GM12891 (cell line): ENCODE results near the gene FIGNL2.

Experiments used
- DNase-seq: peaks from one replicate; pipeline ENCODE4 v3.0.0; 2011; ENCODE audit warnings: low spot score; ENCODE audit not compliant: insufficient read length
- FAIRE-seq: peaks from 2 replicates; lab custom pipeline; 2011; peaks lifted over from hg19 to GRCh38; lab: Jason Lieb, UNC
- PAX5 ChIP-seq: IDR thresholded peaks from 2 replicates; pipeline ENCODE4 v1.6.1; 2011; ENCODE audit warnings: low read length, moderate library complexity, mild to moderate bottlenecking; ENCODE audit not compliant: insufficient read depth, severe bottlenecking
- POLR2A ChIP-seq: IDR thresholded peaks from 2 replicates; pipeline ENCODE4 v1.6.1; 2011; ENCODE audit warnings: low read depth, low read length, control low read depth
- POLR2AphosphoS5 ChIP-seq: IDR thresholded peaks from 2 replicates; pipeline ENCODE4 v1.6.1; 2011; ENCODE audit warnings: low read depth, low read length, control low read depth
- POU2F2 ChIP-seq: IDR thresholded peaks from 2 replicates; pipeline ENCODE4 v1.6.1; 2011; ENCODE audit warnings: low read depth, mild to moderate bottlenecking, control low read depth, low read length, moderate library complexity
- SPI1 ChIP-seq: IDR thresholded peaks from 2 replicates; pipeline ENCODE4 v1.6.1; 2011; ENCODE audit warnings: low read depth, low read length, control low read depth
- TAF1 ChIP-seq: IDR thresholded peaks from 2 replicates; pipeline ENCODE4 v1.6.1; 2011; ENCODE audit warnings: low read depth, low read length, control low read depth

Gene FIGNL2

DNA sequence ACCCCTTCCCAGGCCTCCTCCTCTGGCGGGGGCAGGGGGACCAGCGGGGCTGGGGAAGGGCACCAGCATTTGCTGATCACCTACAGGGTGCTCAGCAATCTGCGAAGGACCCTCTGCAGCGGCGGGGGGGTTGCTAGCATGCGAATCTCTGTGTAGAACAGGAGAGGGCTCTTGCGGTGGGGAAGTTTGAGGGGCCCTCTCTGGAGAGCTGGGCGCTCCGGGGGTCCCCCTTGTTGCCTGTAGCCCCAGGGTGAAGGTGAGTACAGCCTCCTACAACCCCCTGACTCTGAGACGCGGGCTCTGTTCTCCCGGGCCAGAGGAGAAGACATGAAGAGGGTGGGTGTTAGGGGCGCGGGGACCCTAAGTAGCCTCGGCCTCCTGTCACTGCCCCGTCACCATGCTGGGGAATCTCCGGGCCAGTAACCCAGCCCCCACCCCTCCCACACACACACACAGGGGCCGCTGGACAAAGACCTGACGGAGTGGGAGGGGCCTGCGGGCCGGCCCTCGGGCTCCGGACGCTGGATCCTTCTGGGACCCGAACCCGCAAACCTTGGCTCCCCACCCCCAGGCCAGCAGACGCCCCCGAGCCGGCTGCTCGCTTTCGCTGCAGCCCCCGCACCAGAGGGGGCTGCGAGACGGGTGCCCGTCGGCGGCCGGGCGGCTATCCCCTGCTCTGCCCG is 734 bp downstream of the FIGNL2 start:
- no peak for FAIRE-seq
- no peak for DNase-seq
- TF ChIP-seq SPI1 (no peak), POLR2AphosphoS5 (no peak), TAF1 (no peak)

GRCh38 chr12:51846911-51847642 is 1.4 kb downstream of the FIGNL2 start:
- TF ChIP-seq POU2F2 = no peak
- TF ChIP-seq POLR2AphosphoS5 = no peak
- no peak for TF ChIP-seq PAX5
- FAIRE-seq (no peak), DNase-seq (no peak)

GRCh38 chr12:51846271-51846691 is 2.2 kb downstream of the FIGNL2 start:
- FAIRE-seq (no peak), DNase-seq (no peak)
- no peak for TF ChIP-seq PAX5
- no peak for TF ChIP-seq TAF1
- no peak for TF ChIP-seq POLR2AphosphoS5
- no peak for TF ChIP-seq POU2F2
- no peak for TF ChIP-seq POLR2A
- TF ChIP-seq SPI1 = no peak

DNA sequence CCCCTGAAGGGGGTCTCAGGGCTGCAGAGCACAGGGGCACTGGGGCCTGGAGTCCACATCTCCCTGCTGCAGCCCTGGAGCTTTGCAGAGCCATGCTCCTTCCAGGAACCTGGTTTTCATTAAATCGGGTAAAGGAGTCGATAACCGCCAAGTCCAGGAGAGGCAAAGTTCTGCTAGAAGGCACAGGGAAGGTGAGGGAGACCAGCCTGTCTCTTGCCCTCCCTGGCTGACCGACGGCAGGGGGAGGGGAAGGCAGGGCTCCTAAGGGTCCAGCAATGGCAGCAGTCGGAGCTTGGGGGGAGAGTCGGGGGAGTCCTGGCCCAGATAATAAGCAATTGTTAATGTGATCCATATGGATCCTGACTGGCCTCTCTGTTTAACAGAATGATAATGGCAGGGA is 3.0 kb downstream of the FIGNL2 start:
- TF ChIP-seq POLR2A (no peak), POLR2AphosphoS5 (no peak), POU2F2 (no peak), SPI1 (no peak), TAF1 (no peak)
- DNase-seq (no peak), FAIRE-seq (no peak)

GRCh38 chr12:51844854-51845253 is 3.7 kb downstream of the FIGNL2 start:
- no peak for FAIRE-seq
- no peak for TF ChIP-seq POU2F2
- no peak for TF ChIP-seq POLR2A
- no peak for TF ChIP-seq POLR2AphosphoS5
- TF ChIP-seq TAF1 = no peak
- no peak for TF ChIP-seq PAX5
- no peak for TF ChIP-seq SPI1

GRCh38 chr12:51841727-51842126 is 6.8 kb downstream of the FIGNL2 start:
- TF ChIP-seq PAX5 = no peak
- TF ChIP-seq POLR2A = no peak
- no peak for TF ChIP-seq POU2F2
- no peak for TF ChIP-seq POLR2AphosphoS5
- TF ChIP-seq TAF1 = no peak
- no peak for TF ChIP-seq SPI1
- no peak for DNase-seq
- no peak for FAIRE-seq

More at GRCh38 chr12:51844854-51845253, 3.7 kb downstream of the FIGNL2 start:
- DNase-seq = no peak

- TF ChIP-seq PAX5 (no peak), SPI1 (no peak), POLR2A (no peak), POU2F2 (no peak), POLR2AphosphoS5 (no peak), TAF1 (no peak)
- no peak for DNase-seq
- no peak for FAIRE-seq
Measured at GRCh38 chr12:51840966-51841365, 7.6 kb downstream of the FIGNL2 start.

- DNase-seq = no peak
- FAIRE-seq = no peak
- no peak for TF ChIP-seq PAX5
- TF ChIP-seq POLR2AphosphoS5 = no peak
- TF ChIP-seq POU2F2 = no peak
- no peak for TF ChIP-seq SPI1
- no peak for TF ChIP-seq POLR2A
- no peak for TF ChIP-seq TAF1
Measured at GRCh38 chr12:51839310-51839947, 9.1 kb downstream of the FIGNL2 start.

DNA sequence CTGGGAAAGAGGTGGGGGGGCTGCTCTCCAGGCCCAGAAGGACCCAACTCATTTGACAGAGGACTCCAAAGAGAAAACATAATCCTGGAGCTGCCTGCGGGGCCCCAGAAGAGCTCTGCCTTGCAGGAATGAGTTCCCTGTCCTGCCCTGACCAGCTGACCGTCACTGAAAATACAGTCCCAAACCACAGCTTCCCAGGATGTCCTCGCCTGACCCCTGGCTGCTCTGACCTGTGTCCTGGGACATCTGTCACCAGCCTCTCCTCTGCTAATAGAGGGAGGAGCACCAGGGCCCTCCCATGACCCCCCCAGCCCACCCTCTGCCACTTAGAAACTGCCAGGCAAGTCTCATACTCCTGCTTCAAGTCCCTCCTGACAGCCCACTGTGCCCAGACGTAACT is 9.8 kb downstream of the FIGNL2 start:
- FAIRE-seq = no peak
- DNase-seq = no peak
- TF ChIP-seq PAX5 (no peak), TAF1 (no peak), POLR2A (no peak), POU2F2 (no peak), SPI1 (no peak)

DNA sequence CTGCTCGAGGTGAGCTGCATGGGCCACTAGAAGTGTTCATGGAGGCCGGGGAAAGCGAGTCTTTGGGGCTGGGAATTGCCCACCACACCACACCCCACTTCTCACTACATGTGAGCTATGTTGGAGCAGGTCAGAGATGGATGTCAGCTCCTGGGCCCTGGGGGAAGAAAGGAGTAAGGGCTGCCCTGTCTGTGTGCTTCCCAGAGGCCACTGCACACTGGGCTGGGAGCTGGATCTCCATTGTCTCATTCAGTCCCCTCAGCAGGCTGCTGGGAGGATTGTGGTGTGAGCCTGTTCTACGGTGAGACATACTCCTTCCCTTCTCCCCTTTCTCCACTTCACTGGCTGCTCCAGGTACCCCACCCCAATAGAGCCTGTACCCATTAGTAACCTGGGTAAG is 10.5 kb downstream of the FIGNL2 start:
- FAIRE-seq (no peak), DNase-seq (no peak)
- TF ChIP-seq POLR2A (no peak), SPI1 (no peak), POU2F2 (no peak), PAX5 (no peak)

DNA sequence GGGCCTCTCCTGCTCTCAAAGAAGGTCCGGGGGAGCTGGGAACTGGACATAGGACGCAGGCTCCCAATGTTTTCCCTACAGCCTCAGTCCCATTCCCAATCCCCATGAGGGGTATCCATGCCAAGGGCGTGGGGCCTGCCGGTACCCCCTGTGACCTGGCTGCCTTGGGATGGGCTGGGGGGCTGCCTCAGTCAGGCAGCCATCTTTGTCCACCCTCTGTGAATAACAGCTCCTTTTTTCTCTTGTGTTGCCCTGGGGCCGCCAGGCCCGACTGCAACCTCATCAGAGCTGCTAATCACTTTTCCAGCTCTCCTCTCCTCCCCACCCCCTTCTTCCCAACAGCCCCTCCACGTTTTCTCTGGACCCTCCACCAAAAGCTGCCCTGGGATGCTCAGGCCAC is 11.2 kb downstream of the FIGNL2 start:
- FAIRE-seq (no peak), DNase-seq (no peak)
- TF ChIP-seq POLR2AphosphoS5 = no peak
- no peak for TF ChIP-seq PAX5
- TF ChIP-seq POLR2A = no peak
- no peak for TF ChIP-seq SPI1
- no peak for TF ChIP-seq POU2F2
- TF ChIP-seq TAF1 = no peak
